Measurements from ENCODE around the gene DKK2.

DKK2 gene, protein sequence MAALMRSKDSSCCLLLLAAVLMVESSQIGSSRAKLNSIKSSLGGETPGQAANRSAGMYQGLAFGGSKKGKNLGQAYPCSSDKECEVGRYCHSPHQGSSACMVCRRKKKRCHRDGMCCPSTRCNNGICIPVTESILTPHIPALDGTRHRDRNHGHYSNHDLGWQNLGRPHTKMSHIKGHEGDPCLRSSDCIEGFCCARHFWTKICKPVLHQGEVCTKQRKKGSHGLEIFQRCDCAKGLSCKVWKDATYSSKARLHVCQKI

DNA sequence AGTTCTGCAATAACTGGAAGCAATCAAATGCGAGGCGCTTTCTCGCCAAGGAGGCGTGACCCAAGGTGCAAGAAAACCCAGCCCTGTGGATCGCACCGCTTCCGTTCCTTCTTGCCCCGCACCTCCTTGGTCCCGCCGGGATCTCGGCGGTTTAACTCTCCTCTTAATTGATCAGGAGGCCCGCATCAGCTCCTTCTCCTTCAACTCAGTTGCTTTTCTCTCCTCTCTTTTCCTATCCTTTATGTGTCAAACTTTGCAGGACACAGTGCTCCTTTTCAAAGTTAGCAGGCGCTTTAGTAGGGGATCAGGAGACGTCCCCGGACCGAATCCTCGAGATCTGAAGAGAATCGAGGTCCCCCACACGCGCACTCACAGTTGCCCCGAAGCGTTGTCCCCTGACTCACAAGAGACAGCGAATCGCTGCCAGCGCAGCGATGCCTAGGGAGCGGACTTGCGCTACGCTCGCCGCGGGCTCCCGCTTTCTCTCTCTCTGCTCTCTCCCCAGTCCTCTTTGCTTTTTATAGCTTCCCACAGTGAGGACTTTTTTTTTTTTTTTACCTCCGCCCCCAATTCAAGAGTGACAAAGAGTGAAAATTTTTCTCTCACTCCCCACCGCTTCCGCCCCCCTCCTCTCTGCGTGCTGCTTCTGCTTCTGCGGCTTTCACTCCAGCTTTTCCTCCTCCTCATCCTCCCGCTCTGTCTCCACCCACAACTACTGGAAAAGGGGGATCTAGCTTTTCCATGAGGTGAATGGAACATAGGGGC is at the start of gene DKK2:
TSS of gene DKK2 (minus strand) at position 495 of the 765 bp plus-strand sequence. CDS start 722 bp downstream, outside the sequence.
- H3K27ac Mint-ChIP-seq = no peak within 1 kb of the TSS
- H3K27me3 Mint-ChIP-seq = peaks cover 72% of the 10 kb centered on the region
- H3K4me3 Mint-ChIP-seq = peak within 1 kb of the TSS; percentile 76
- no peaks in the 10 kb centered on the region for H3K36me3 Mint-ChIP-seq (ENCODE audit: low read depth)
- H3K4me1 Mint-ChIP-seq (ENCODE audit: low read depth) = peaks cover 28% of the 10 kb centered on the region
- H3K9me3 Mint-ChIP-seq = no peaks in the 10 kb centered on the region

DNA sequence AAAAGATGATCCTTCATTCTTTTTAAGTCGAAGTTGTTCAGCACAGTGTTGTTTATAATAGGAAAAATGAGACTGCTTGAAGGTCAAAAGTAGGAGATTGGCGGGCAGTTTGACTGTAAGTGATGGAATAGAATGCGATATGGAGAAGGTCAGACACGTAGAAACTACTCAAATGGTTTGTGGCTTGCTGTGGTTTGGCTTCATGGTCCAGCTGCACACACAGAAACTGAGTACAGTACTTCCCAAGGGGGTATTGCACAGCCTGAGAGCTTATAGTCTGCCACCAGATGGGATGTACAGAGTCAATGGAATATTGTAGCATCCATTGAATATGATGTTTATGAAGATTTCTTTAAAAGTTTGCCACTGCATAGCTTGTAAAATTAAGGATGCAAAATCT is 41.1 kb upstream of the DKK2 start:
- Mint-ChIP-seq H3K36me3 (ENCODE audit: low read depth) (no peaks in the 10 kb centered on the region), H3K4me1 (ENCODE audit: low read depth) (no peaks in the 10 kb centered on the region), H3K27me3 (no peaks in the 10 kb centered on the region), H3K9me3 (peaks cover 11% of the 10 kb centered on the region), H3K27ac (no peak overlapping the region), H3K4me3 (no peak overlapping the region)

DNA sequence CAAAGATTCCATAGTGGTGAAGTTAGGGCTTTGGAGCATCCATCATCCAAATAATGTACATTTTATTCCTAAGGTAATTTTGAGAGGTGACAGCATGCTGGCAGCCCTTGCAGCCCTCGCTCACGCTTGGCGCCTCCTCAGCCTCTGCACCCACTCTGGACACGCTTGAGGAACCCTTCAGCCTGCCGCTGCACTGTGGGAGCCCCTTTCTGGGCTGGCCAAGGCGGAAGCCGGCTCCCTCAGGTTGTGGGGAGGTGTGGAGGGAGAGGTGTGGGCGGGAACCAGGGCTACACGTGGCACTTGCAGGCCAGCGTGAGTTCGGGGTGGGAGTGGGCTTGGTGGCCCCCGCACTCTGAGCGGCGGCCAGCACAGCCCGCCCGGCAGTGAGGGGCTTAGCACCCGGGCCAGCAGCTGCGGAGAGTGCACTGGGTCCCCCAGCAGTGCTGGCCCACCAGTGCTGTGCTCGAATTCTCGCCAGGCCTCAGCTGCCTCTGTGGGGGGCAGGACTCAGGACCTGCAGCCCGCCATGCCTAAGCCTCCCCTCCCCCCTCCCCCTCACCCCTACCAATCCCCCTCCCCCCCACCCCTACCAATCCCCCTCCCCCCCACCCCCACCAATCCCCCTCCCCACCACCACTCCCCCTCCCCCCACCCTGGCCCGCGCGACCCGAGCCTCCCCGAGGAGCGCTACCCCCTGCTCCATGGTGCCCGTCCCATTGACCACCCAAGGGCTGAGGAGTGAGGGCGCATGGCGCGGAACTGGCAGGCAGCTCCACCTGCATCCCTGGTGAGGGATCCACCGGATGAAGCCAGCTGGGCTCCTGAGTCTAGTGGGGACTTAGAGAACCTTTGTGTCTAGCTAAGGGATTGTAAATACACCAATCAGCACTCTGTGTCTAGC is 37.0 kb upstream of the DKK2 start:
- H3K4me3 Mint-ChIP-seq = no peak overlapping the region

DNA sequence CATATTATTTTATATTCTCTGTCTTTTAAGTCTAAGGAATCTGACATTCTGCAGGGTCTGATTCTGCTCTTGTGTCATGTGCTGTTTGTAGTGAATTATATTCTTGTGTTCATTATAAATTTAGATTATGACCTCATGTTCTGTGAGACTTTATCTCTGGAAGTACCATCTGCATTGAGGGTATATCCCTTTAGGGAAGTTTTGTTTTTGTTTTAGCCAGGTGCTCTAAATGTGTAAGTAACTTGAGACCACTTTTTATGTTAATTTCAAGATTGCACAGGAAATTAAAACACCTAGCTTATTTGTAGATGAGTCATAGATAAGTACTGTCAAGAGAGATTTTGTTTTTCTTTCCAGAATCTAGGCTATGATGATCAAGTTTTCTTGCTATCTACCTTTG is 35.0 kb upstream of the DKK2 start:
- Mint-ChIP-seq H3K27ac (no peak overlapping the region), H3K9me3 (no peaks in the 10 kb centered on the region), H3K4me1 (ENCODE audit: low read depth) (no peaks in the 10 kb centered on the region), H3K4me3 (no peak overlapping the region), H3K36me3 (ENCODE audit: low read depth) (no peaks in the 10 kb centered on the region), H3K27me3 (no peaks in the 10 kb centered on the region)

More for the DNA sequence above, 37.0 kb upstream of the DKK2 start:
- H3K36me3 Mint-ChIP-seq (ENCODE audit: low read depth) = no peaks in the 10 kb centered on the region
- no peaks in the 10 kb centered on the region for H3K27me3 Mint-ChIP-seq
- H3K9me3 Mint-ChIP-seq = no peaks in the 10 kb centered on the region
- no peaks in the 10 kb centered on the region for H3K4me1 Mint-ChIP-seq (ENCODE audit: low read depth)
- no peak overlapping the region for H3K27ac Mint-ChIP-seq

DNA sequence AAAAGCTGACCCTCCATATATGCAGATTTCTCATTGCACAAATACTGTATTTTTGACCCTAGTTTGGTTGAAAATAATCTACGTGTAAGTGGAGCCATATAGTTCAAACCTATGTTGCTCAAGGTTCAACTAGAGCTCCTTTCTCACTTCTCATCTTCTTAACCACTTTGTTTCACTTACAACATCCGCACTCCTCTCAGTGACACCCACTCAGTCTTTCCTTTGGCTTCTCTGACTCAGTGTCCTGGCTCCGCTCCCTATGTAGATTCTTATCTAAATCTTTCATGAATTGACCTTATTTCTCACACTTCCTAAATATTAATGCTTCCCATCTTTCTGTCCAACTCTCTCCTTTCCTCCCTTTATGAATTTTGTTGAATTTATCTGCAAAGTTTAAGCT is 32.9 kb upstream of the DKK2 start:
- Mint-ChIP-seq H3K4me1 (ENCODE audit: low read depth) (no peaks in the 10 kb centered on the region), H3K27me3 (no peaks in the 10 kb centered on the region), H3K27ac (no peak overlapping the region), H3K36me3 (ENCODE audit: low read depth) (no peaks in the 10 kb centered on the region), H3K4me3 (no peak overlapping the region), H3K9me3 (no peaks in the 10 kb centered on the region)

DNA sequence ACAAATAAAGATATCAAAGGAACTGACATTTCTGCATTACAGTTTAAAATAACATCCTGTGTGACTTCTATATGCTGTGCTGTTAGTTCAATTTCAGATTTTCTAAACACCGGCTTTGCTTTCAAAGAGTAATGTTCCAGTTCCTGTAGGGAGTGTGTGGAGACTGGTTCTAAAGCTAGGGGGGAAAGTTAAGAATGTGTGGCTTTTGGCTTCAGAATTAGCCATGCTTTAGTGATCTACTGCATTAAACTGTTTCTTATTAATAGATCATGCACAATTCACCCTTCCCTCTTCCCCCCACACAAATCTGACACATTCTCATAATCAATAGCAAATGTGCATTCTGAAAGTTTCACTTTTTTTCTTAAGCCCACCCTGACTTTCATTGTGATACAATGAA is 32.0 kb upstream of the DKK2 start:
- Mint-ChIP-seq H3K9me3 (no peaks in the 10 kb centered on the region), H3K27me3 (no peaks in the 10 kb centered on the region), H3K36me3 (ENCODE audit: low read depth) (no peaks in the 10 kb centered on the region), H3K27ac (no peak overlapping the region), H3K4me3 (no peak overlapping the region), H3K4me1 (ENCODE audit: low read depth) (no peaks in the 10 kb centered on the region)

DNA sequence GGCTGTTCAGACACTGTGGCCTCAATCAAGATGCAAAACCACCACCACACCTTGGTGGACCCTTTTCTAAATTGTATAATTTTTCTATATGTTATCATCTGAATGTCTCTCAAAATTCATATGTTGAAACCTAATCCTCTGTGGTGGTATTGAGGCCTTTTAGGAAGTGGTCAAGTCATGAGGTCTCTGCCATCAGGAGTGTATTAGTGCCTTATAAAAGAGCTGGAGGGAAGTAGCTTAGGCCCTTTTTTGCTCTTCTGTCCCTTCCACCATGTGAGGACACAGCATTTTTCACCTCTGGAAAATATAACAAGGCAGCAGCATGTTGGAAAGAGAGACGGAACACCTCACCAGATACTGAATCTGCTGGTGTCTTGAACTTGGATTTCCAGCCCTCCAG is 30.5 kb upstream of the DKK2 start:
- no peaks in the 10 kb centered on the region for H3K9me3 Mint-ChIP-seq

DNA sequence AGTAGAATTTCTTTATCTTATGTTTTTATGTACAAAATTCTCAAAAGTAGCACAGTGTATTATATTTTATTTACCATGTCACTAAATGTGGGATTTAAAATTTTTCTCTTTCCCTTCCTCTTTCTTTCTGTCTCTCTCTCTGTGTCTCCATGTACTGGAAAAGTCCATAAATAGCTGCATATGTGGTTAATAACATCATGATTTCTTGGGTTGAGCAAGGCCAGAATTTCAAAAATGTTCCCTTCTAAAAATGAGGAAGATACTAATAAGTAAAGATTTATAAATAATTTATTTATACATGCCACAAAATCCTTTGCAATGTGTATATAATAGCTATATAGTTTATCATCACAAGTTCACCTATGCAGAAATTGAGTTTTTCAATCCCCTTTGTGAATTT is 29.1 kb upstream of the DKK2 start:
- no peaks in the 10 kb centered on the region for H3K27me3 Mint-ChIP-seq
- H3K4me3 Mint-ChIP-seq = no peak overlapping the region
- no peaks in the 10 kb centered on the region for H3K4me1 Mint-ChIP-seq (ENCODE audit: low read depth)
- H3K27ac Mint-ChIP-seq = no peak overlapping the region
- no peaks in the 10 kb centered on the region for H3K36me3 Mint-ChIP-seq (ENCODE audit: low read depth)
- no peaks in the 10 kb centered on the region for H3K9me3 Mint-ChIP-seq

More for the DNA sequence above, 30.5 kb upstream of the DKK2 start:
- no peaks in the 10 kb centered on the region for H3K27me3 Mint-ChIP-seq
- H3K27ac Mint-ChIP-seq = no peak overlapping the region
- no peaks in the 10 kb centered on the region for H3K4me1 Mint-ChIP-seq (ENCODE audit: low read depth)
- H3K4me3 Mint-ChIP-seq = no peak overlapping the region
- H3K36me3 Mint-ChIP-seq (ENCODE audit: low read depth) = no peaks in the 10 kb centered on the region

DNA sequence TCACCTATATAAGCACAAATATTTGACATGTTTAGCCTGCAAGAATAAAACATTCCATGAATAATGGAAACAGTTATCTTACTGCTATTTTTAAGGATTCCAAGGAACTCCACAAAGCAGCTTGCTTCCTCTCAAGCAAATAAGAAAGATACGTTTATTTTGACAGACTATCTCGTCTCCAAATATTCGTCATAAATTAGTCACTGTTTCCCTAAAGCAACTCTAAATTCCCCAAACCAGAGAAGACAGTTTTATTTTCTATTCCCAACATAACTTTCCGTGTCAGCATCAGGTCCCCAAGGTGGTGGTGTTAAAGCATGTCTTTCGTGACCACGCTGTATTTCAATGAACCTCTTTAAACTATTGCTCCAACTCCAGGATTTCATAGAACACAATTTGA is 24.3 kb upstream of the DKK2 start:
- Mint-ChIP-seq H3K27ac (no peak overlapping the region), H3K36me3 (ENCODE audit: low read depth) (no peaks in the 10 kb centered on the region), H3K27me3 (no peaks in the 10 kb centered on the region), H3K4me1 (ENCODE audit: low read depth) (no peaks in the 10 kb centered on the region), H3K4me3 (no peak overlapping the region), H3K9me3 (no peaks in the 10 kb centered on the region)

DNA sequence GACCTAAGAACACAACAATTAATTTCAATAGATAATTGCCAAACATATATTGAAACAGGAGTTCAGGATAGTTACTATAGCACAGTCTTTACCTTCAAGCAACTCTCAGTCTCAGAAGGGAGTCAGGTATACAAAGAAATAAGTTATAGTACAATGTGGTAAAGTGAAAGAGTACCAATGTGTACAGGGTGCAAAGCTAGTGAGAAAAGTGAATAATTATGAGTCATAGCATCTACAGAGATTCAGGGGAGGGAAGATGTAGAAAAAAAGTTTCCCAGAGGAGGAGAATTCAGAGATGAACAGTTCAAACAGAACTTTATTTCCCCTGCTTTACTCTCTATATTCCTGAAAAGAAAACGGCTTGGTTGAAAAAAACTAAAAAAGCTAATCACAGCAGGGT is 22.7 kb upstream of the DKK2 start:
- H3K36me3 Mint-ChIP-seq (ENCODE audit: low read depth) = no peaks in the 10 kb centered on the region
- no peak overlapping the region for H3K4me3 Mint-ChIP-seq
- no peaks in the 10 kb centered on the region for H3K27me3 Mint-ChIP-seq
- H3K27ac Mint-ChIP-seq = no peak overlapping the region
- H3K9me3 Mint-ChIP-seq = no peaks in the 10 kb centered on the region
- no peaks in the 10 kb centered on the region for H3K4me1 Mint-ChIP-seq (ENCODE audit: low read depth)

DNA sequence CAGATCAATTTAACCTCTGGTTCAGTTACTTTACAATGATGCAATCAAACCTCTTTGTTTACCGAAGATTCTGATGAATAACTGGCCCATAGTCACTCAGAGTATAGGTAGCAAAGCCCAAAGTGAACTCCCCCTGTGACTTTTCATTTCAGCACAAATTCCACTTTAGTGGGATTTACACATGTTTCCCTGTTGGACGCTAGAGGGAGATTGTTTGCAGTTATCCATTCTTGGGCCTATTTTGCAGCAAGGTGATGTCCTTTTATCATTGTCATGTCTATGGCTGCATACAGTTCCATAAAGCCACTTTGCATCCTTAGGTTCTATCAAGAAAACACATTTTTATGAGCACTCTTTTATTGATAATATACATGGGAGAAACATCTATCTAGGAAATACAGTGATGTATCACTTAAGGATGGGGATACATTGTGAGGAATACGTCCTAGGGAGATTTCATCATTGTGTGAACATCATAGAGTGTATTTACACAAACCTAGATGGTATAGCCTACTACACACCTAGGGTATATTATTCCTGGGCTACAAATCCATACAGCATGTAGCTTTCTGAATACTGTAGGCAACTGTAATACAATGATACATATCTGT is 14.5 kb upstream of the DKK2 start:
- Mint-ChIP-seq H3K9me3 (peaks cover 4% of the 10 kb centered on the region), H3K36me3 (ENCODE audit: low read depth) (no peaks in the 10 kb centered on the region), H3K4me3 (no peak overlapping the region), H3K27ac (no peak overlapping the region), H3K4me1 (ENCODE audit: low read depth) (no peaks in the 10 kb centered on the region), H3K27me3 (no peaks in the 10 kb centered on the region)

DNA sequence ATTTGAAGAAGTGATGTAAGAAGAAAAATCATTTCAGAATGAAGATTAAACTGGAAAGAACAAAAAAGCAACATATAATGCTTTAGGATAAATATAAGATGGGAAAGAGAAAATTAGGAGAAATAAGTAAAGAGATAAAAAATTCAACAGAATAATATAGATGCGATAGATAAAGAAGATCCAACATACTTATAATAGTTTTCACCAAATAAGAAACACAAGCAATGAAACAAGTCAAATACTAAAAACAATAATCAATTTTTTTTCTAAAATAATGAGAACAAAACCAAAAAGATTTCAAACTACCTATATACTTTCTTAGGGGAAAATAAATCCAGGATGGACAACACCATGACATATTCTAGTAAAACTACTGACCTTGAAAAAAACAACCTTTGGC is 10.1 kb upstream of the DKK2 start:
- Mint-ChIP-seq H3K4me3 (no peak overlapping the region), H3K9me3 (peaks cover 4% of the 10 kb centered on the region), H3K27me3 (peaks cover 3% of the 10 kb centered on the region), H3K4me1 (ENCODE audit: low read depth) (no peaks in the 10 kb centered on the region), H3K27ac (no peak overlapping the region), H3K36me3 (ENCODE audit: low read depth) (no peaks in the 10 kb centered on the region)

DNA sequence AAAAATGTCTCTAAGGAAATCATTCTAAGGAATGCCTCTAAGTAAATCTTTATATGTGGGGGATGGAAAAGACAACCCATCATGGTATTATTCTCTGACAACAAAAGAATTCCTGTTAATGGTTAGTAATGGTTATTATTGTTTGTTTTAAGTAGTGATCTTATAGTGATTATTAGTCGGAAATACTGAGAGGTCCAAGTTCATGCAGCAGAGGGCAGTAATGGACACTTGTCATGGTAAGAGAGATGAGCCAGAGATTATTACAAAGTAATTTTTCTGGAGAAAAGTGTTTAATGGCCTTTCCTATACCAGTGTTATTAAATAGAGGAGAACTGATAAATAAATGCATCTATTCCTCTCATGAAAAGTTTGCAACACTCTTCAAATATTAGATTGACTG is 8.1 kb upstream of the DKK2 start:
- H3K27ac Mint-ChIP-seq = no peak overlapping the region
- no peak overlapping the region for H3K4me3 Mint-ChIP-seq
- H3K4me1 Mint-ChIP-seq (ENCODE audit: low read depth) = no peaks in the 10 kb centered on the region
- no peaks in the 10 kb centered on the region for H3K36me3 Mint-ChIP-seq (ENCODE audit: low read depth)
- H3K9me3 Mint-ChIP-seq = peaks cover 4% of the 10 kb centered on the region
- peaks cover 9% of the 10 kb centered on the region for H3K27me3 Mint-ChIP-seq

DNA sequence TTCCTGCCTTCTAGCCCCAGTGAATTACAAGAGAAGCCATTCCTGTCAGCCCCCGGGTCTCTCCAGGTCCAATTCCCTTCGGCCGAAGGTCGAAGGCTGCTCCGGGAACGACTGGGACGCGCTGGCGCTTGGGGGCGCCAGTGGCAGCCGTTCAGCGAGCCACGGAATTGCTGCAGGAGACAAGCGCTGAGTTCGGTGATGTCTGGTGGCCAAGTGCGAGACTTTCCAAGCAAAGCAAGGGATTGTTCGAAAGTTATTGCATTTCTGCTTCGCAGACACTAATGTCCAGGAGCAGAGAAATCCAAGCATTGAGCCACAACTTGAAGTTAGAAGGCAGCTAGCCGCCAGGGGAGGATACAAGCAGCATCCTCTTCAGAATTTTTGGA is 1.1 kb upstream of the DKK2 start:
- no peak overlapping the region for H3K27ac Mint-ChIP-seq
- H3K4me3 Mint-ChIP-seq = no peak overlapping the region
- no peaks in the 10 kb centered on the region for H3K36me3 Mint-ChIP-seq (ENCODE audit: low read depth)
- no peaks in the 10 kb centered on the region for H3K9me3 Mint-ChIP-seq
- H3K27me3 Mint-ChIP-seq = peaks cover 68% of the 10 kb centered on the region
- H3K4me1 Mint-ChIP-seq (ENCODE audit: low read depth) = peaks cover 28% of the 10 kb centered on the region

Data from stimulated activated naive CD8-positive, alpha-beta T cell treated with anti-CD3 and anti-CD28 coated beads, Interleukin-15, Interleukin-2, amounts not matched to agents 100 ng/mL and 50 ng/mL, for 24 hours (primary cell).